Ascending aorta (tissue), 2 donors: ENCODE measurements around the gene ANK3. TPM values are rescaled to one million over a fixed set of nuclear protein-coding genes. Genes with fewer than 3 reads are reported as not detected.

Source experiments
- DNase-seq, 2 donors: peaks; one replicate each; pipeline ENCODE4 v3.0.0-alpha.2; 2019; ENCODE audit warnings: low spot score in 2 of 2
- H3K27ac ChIP-seq, 2 donors: fragments of 200-600 bp; sonication (generic); one replicate each; pipeline ENCODE4 v1.5.1; 2016 to 2017; ENCODE audit warnings: mild to moderate bottlenecking in 1 of 2
- H3K27me3 ChIP-seq: fragments of 200-600 bp; sonication (generic); one replicate; pipeline ENCODE4 v1.5.1; 2017
- H3K36me3 ChIP-seq, 2 donors: fragments of 200-600 bp; sonication (generic); one replicate each; pipeline ENCODE4 v1.5.1; 2016
- H3K4me1 ChIP-seq, 2 donors: fragments of 200-600 bp; sonication (generic); one replicate each; pipeline ENCODE4 v1.5.1; 2016 to 2017; ENCODE audit warnings: mild to moderate bottlenecking in 1 of 2
- H3K4me3 ChIP-seq, 2 donors: fragments of 200-600 bp; sonication (generic); one replicate each; pipeline ENCODE4 v1.5.1; 2016 to 2017; ENCODE audit warnings: mild to moderate bottlenecking in 1 of 2
- H3K9me3 ChIP-seq, 2 donors: fragments of 200-600 bp; sonication (generic); one replicate each; pipeline ENCODE4 v1.5.1; 2016
- CTCF ChIP-seq, 3 experiments: fragments of 200-600 bp in 2 of 3; fragments of 450-650 bp in 1 of 3; sonication (generic) in 2 of 3; IDR thresholded peaks; one replicate each; pipeline ENCODE4 v1.5.1; 2016 to 2019; ENCODE audit warnings: antibody characterized with exemption in 3 of 3, mild to moderate bottlenecking in 1 of 3, moderate library complexity in 1 of 3
- intact Hi-C: fragments of 100-400 bp; cut with DNase I; formaldehyde crosslinking; loops from one replicate; pipeline ENCODE4 v1.15.1; 2023
- total RNA-seq: library from RNA; depleted of rRNA; stranded (reverse); fragments of >200 nt; gene quantifications from one replicate; pipeline ENCODE4 v1.1.0, GENCODE V29; 2016

Gene ANK3
- total RNA-seq, 1 donor from 2014 or later: 28.3 TPM

GRCh38 chr10:60305380-60305892, 84.2 kb downstream of the ANK3 start:
- Histone ChIP-seq H3K4me3 (peak overlapping the region in 1 of 2 donors; percentile 20), H3K27ac (peak overlapping the region in 1 of 2 donors; percentile 45), H3K9me3 (no peaks in the 10 kb centered on the region), H3K27me3 (no peaks in the 10 kb centered on the region), H3K36me3 (no peaks in the 10 kb centered on the region), H3K4me1 (no peaks in the 10 kb centered on the region)
- intact Hi-C loops: no loop called here
- no peak for TF ChIP-seq CTCF (IDR thresholded peaks at IDR 0.05)
- DNase-seq: no peak

GRCh38 chr10:60304829-60305379, 84.8 kb downstream of the ANK3 start:
- intact Hi-C loops: no loop called here
- no peaks in the 10 kb centered on the region for H3K4me1 ChIP-seq
- H3K27ac ChIP-seq: peak overlapping the region in 1 of 2 donors; percentile 45

GRCh38 chr10:60303778-60304177, 85.9 kb downstream of the ANK3 start:
- Histone ChIP-seq H3K27ac (no peak overlapping the region), H3K36me3 (no peaks in the 10 kb centered on the region), H3K4me1 (no peaks in the 10 kb centered on the region), H3K4me3 (no peak overlapping the region), H3K27me3 (no peaks in the 10 kb centered on the region), H3K9me3 (no peaks in the 10 kb centered on the region)
- no peak for TF ChIP-seq CTCF (IDR thresholded peaks at IDR 0.05)
- intact Hi-C loops: no loop called here
- DNase-seq: no peak

More at GRCh38 chr10:60304829-60305379, 84.8 kb downstream of the ANK3 start:
- DNase-seq: no peak
- no peak for TF ChIP-seq CTCF (IDR thresholded peaks at IDR 0.05)
- Histone ChIP-seq H3K36me3 (no peaks in the 10 kb centered on the region), H3K4me3 (peak overlapping the region in 1 of 2 donors; percentile 20), H3K9me3 (no peaks in the 10 kb centered on the region), H3K27me3 (no peaks in the 10 kb centered on the region)

GRCh38 chr10:60299961-60300883, 89.5 kb downstream of the ANK3 start:
- H3K27me3 ChIP-seq: no peaks in the 10 kb centered on the region
- H3K4me3 ChIP-seq: peak overlapping the region in 1 of 2 donors; percentile 48
- intact Hi-C loops: loop anchor here (10.0 kb wide), 1 partner anchor 185 kb away; no protein-coding TSS in a partner anchor
- H3K27ac ChIP-seq: peak overlapping the region in 1 of 2 donors; percentile 31
- no peaks in the 10 kb centered on the region for H3K4me1 ChIP-seq
- H3K9me3 ChIP-seq: no peaks in the 10 kb centered on the region
- DNase-seq: no peak
- no peak for TF ChIP-seq CTCF (IDR thresholded peaks at IDR 0.05)
- no peaks in the 10 kb centered on the region for H3K36me3 ChIP-seq

- Histone ChIP-seq H3K27me3 (no peaks in the 10 kb centered on the region), H3K4me1 (no peaks in the 10 kb centered on the region), H3K4me3 (no peak overlapping the region), H3K9me3 (no peaks in the 10 kb centered on the region), H3K27ac (no peak overlapping the region), H3K36me3 (no peaks in the 10 kb centered on the region)
- intact Hi-C loops: loop anchor here (10.0 kb wide), 1 partner anchor 185 kb away; no protein-coding TSS in a partner anchor
- DNase-seq: no peak
- no peak for TF ChIP-seq CTCF (IDR thresholded peaks at IDR 0.05)
These were observed 90.3 kb downstream of the ANK3 start for GRCh38 chr10:60299390-60299778.
